Naive thymus-derived CD8-positive, alpha-beta T cell (primary cell): ENCODE data around the gene PLA2G2F. TPM values are rescaled to one million over a fixed set of nuclear protein-coding genes. Genes with fewer than 3 reads are reported as not detected.

Experiments
- ATAC-seq, 2 donors: fragments of 150-1000 bp; cut with Tn5 transposase in 1 of 2; sonication (Bioruptor Pico), chemical (Tn5 transposase) in 1 of 2; 1 replicate in 1 of 2; 2 replicates in 1 of 2; pipeline ENCODE4 v1.10.0; 2021; ENCODE audit warnings: mild to moderate bottlenecking in 2 of 2, moderate library complexity in 2 of 2
- POLR2A ChIA-PET: fragments of 350-600 bp; sonication (Branson Sonifier 250); formaldehyde crosslinking; loops from one replicate; lab custom pipeline; 2021; ENCODE audit warnings: antibody characterized with exemption; lab: Charles Lee
- DNase-seq, 10 donors: peaks; one replicate each; pipeline versions ENCODE4 v3.0.0 to v3.0.0-alpha.2; 2020 to 2022
- H3K27ac Mint-ChIP-seq, 10 donors: one replicate each; pipeline ENCODE4 v1.8.0; 2020 to 2022; ENCODE audit warnings: mild to moderate bottlenecking in 10 of 10, mixed read lengths in 10 of 10, moderate library complexity in 4 of 10, inconsistent platforms in 1 of 10
- H3K27me3 Mint-ChIP-seq, 5 donors: one replicate each; pipeline ENCODE4 v1.8.0; 2021 to 2022; ENCODE audit warnings: mixed read lengths in 5 of 5
- H3K36me3 Mint-ChIP-seq, 3 donors: one replicate each; pipeline ENCODE4 v1.8.0; 2020 to 2022; ENCODE audit warnings: mixed read lengths in 3 of 3, mild to moderate bottlenecking in 2 of 3, inconsistent platforms in 1 of 3
- H3K4me1 Mint-ChIP-seq, 4 donors: one replicate each; pipeline ENCODE4 v1.8.0; 2021 to 2022; ENCODE audit warnings: mixed read lengths in 4 of 4
- H3K4me3 Mint-ChIP-seq, 10 donors: one replicate each; pipeline ENCODE4 v1.8.0; 2020 to 2022; ENCODE audit warnings: mild to moderate bottlenecking in 10 of 10, mixed read lengths in 10 of 10, moderate library complexity in 6 of 10, inconsistent platforms in 1 of 10
- H3K9me3 Mint-ChIP-seq, 9 donors: one replicate each; pipeline ENCODE4 v1.8.0; 2020 to 2022; ENCODE audit warnings: mixed read lengths in 9 of 9, mild to moderate bottlenecking in 3 of 9, inconsistent platforms in 1 of 9, moderate library complexity in 1 of 9
- polyA plus RNA-seq, 3 donors: library from polyadenylated mRNA; unstranded; fragments of 300-500 nt; fragmentation: Illumina TruSeq; gene quantifications; one replicate each; pipeline ENCODE4 v1.2.3, GENCODE V29; 2021
- total RNA-seq, 8 experiments: library from RNA in 2 of 8; stranded (reverse) in 2 of 8; gene quantifications; one replicate each; pipeline ENCODE4 v1.2.3 and lab custom pipeline; 2021 to 2026

Gene PLA2G2F
- total and polyA plus RNA-seq, 5 experiments from 2014 or later, result not detected

DNA sequence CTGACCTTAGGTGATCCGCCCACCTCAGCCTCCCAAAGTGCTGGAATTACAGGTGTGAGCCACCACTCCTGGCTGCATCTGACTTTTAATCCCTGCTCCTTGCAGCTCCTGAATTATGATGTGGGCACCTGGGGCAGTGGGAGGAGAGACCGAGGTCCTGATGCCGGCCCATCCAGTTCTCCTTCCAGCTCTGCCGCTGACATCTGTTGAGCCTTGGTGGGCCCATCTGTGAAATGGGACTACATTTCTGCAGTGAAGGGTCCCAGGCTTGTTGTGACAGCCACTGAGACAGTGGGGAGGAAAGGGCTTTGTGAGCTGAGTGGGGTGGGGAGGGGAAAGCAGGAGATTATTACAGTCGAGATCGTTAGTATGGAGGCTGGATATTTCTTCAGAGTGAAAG lies 11.8 kb downstream of the PLA2G2F start:
- Mint-ChIP-seq H3K27me3 (peaks cover 0 to 6% (median 0%) of the 10 kb centered on the region in 5 donors), H3K9me3 (no peaks in the 10 kb centered on the region), H3K4me3 (peak overlapping the region in 6 of 10 donors; percentile 10 to 48 (median 24)), H3K27ac (no peak overlapping the region), H3K36me3 (no peaks in the 10 kb centered on the region), H3K4me1 (peaks cover 4 to 19% (median 10%) of the 10 kb centered on the region in 4 donors)
- ATAC-seq, result no peak
- POLR2A ChIA-PET, result no interaction called here
- no peak for DNase-seq

DNA sequence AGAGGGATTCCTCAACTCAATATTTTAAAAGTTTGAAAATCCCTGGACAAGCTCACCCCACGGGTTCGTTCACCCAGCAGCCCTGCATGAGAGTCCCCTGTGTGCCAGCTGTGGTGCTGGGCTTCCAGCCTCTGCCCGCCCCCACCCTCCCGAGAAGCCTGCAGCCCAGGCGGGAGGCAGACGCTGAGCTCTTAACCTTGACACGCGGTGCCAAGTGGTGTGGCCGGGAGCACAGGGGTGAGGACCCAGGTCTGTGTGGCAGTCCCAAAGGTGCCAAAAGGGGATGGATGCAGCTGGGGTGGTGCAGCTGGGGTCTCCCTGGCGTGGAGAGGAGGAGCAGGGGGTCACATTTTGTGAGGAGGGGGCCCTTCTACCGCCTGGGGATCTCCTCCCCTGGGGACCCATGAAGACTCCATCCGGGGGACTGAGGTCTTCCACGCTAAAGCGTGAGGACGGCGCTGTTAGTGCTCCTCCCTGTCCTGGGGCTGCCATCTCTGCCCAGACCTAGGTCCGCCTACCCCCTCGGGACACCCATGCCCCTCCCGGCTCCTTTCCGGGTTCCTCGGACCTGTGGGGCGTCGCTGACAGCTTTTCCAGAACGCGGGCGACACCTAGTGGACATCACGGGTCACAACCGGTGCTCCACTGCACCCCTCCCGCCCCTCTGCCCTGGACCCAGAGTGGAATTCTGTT lies 12.9 kb downstream of the PLA2G2F start:
- POLR2A ChIA-PET, result interaction anchor here (0.6 kb wide), 1 partner anchor 73 kb away, joined by 5 read pairs; no protein-coding TSS in a partner anchor
- peaks cover 0 to 6% (median 0%) of the 10 kb centered on the region in 5 donors for H3K27me3 Mint-ChIP-seq
- peak overlapping the region; percentile 72 to 88 (median 82) for H3K4me3 Mint-ChIP-seq

DNA sequence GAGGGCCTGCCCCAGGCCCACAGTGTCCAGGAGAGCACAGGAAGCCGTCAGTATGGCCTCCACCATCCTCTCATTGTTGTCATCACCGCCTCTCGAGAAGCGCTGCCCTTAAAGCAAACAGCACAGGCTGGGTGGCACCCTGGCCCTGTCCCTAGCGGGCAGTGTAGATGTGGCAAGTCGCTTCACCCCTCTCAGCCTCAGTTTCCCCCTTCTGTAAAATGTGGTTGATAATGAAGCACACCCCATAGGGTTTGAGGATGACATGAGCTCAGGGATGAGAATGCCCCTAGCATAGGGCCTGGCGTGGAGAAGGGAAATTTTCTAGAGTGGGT lies 13.4 kb downstream of the PLA2G2F start:
- Mint-ChIP-seq H3K27ac (peak overlapping the region in 3 of 10 donors; percentile 50 to 64 (median 53)), H3K4me3 (peak overlapping the region in 6 of 10 donors; percentile 72 to 88 (median 84)), H3K9me3 (peaks cover 0 to 6% (median 0%) of the 10 kb centered on the region in 9 donors), H3K4me1 (peaks cover 4 to 19% (median 10%) of the 10 kb centered on the region in 4 donors), H3K36me3 (no peaks in the 10 kb centered on the region), H3K27me3 (peaks cover 0 to 6% (median 0%) of the 10 kb centered on the region in 5 donors)
- ATAC-seq, result peak; percentile 5 to 24
- no peak for DNase-seq
- POLR2A ChIA-PET, result no interaction called here

More for the DNA sequence above, 12.9 kb downstream of the PLA2G2F start:
- Mint-ChIP-seq H3K36me3 (no peaks in the 10 kb centered on the region), H3K27ac (peak overlapping the region in 4 of 10 donors; percentile 3 to 81 (median 57)), H3K9me3 (peaks cover 0 to under 1% (median 0%) of the 10 kb centered on the region in 9 donors), H3K4me1 (peaks cover 4 to 19% (median 10%) of the 10 kb centered on the region in 4 donors)
- ATAC-seq (peak; percentile 92 to 98), DNase-seq (peak; percentile 60 to 85 (median 72))

DNA sequence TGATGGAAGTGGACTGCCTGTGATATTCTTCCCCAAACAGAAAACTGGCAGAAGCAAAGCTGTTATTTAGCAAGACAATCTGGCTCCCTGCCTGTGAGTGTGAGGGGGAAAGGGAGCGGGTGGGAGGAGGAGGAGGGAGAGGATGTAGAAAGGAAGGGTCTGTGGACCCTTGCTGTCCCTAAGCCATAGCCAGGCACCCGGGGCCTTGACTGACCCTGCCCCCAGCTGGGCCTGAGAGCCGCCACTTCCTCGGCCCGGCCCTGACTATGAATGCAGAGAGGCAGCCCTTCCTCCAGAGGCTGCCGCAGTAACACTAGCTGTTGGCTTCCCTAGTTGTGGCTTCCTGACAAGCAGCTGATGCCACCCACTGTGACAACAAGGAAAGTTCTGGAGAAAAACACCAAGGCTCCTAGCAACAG lies 13.9 kb downstream of the PLA2G2F start:
- H3K4me1 Mint-ChIP-seq, result peaks cover 4 to 19% (median 10%) of the 10 kb centered on the region in 4 donors
- DNase-seq, result no peak
- H3K27ac Mint-ChIP-seq, result no peak overlapping the region
- POLR2A ChIA-PET, result no interaction called here
- ATAC-seq, result no peak
- H3K9me3 Mint-ChIP-seq, result peaks cover 0 to 10% (median 0%) of the 10 kb centered on the region in 9 donors
- no peak overlapping the region for H3K4me3 Mint-ChIP-seq
- peaks cover 0 to 6% (median 0%) of the 10 kb centered on the region in 5 donors for H3K27me3 Mint-ChIP-seq
- H3K36me3 Mint-ChIP-seq, result no peaks in the 10 kb centered on the region

DNA sequence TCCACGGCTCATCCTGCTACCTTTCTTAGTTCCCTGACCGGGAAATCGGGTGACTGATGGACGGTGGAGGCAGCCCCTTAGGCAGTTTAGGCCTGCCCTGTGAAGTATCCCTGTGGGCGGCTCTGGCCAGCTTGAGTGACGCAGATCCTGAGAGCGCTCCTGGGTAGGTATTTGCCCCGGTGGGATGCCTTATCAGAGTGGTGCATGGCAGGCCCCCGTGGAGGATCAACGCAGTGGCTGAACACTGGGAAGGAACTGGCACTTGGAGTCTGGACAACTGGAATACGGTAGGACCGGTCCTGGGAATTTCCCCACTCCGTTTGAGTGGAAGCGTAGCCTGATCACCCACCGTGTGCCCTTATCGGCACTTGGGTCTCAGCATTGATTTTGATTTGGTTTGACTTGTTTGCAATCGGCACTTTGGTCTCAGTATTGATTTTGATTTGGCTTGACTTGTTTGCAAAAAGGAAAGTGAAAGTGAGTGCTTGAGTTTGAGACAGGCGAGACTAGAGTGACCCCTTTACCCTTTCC lies 15.2 kb downstream of the PLA2G2F start:
- H3K27me3 Mint-ChIP-seq, result peaks cover 0 to 6% (median 0%) of the 10 kb centered on the region in 5 donors
- POLR2A ChIA-PET, result no interaction called here
- H3K4me3 Mint-ChIP-seq, result peak overlapping the region in 3 of 10 donors; percentile 11 to 50 (median 33)
- H3K27ac Mint-ChIP-seq, result peak overlapping the region in 2 of 10 donors; percentile 39 to 49
- ATAC-seq (no peak), DNase-seq (no peak)
- H3K36me3 Mint-ChIP-seq, result peaks cover 0 to 7% (median 4%) of the 10 kb centered on the region in 3 donors
- H3K4me1 Mint-ChIP-seq, result peaks cover 4 to 19% (median 10%) of the 10 kb centered on the region in 4 donors
- H3K9me3 Mint-ChIP-seq, result peaks cover 0 to 24% (median 2%) of the 10 kb centered on the region in 9 donors

DNA sequence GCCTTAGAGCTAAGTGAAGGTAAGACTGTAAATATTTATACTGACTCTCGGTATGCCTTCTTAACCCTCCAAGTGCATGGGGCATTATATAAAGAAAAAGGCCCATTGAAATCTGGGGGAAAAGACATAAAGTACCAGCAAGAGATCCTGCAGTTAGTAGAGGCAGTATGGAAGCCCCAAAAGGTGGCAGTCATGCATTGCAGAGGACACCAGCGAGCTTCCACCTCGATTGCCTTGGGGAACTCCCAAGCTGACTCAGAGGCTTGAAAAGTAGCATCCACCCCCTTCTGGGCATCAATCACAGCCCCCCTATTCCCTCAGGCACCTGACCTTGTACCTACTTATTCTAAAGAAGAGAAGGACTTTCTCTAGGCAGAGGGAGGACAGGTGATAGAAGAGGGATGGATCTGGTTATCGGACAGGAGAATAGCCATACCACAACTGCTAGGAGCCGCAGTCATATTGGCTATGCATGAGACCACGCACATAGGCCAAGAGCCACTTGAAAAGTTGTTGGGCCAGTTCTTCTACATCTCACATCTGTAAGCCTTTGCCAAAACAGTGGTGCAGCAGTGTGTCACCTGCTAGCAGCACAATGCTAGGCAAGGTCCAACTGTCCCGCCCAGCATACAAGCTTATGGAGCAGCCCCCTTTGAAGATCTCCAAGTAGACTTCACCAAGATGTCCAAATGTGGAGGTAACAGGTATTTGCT lies 19.4 kb downstream of the PLA2G2F start:
- peaks cover 6 to 65% (median 22%) of the 10 kb centered on the region in 9 donors for H3K9me3 Mint-ChIP-seq
- H3K4me1 Mint-ChIP-seq, result peaks cover 2 to 9% (median 6%) of the 10 kb centered on the region in 4 donors
- no peaks in the 10 kb centered on the region for H3K27me3 Mint-ChIP-seq
- POLR2A ChIA-PET, result no interaction called here
- H3K27ac Mint-ChIP-seq, result peak overlapping the region in 1 of 10 donors; percentile 38
- DNase-seq, result no peak
- no peak for ATAC-seq
- H3K4me3 Mint-ChIP-seq, result no peak overlapping the region
- H3K36me3 Mint-ChIP-seq, result peaks cover 0 to 26% (median 13%) of the 10 kb centered on the region in 3 donors

DNA sequence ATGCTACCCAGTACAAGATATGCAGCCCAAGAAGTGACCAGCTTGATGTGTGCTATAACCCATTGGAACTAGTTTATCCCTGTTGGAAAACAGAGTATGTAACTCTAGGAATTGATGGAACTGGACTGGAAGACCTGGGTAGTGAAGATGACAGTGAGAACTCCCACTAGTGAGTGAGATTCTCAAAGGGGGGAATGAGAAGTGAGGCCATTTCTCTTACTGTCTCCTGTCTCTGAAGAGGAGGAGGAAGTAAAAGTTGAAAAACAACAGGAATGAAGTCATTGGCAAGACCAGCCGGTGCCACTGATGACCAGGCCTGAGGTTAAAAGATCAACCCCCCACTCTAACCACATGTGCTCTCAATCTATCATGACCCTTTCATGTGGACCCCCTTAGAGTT lies 20.9 kb downstream of the PLA2G2F start:
- peaks cover 0 to under 1% (median 0%) of the 10 kb centered on the region in 4 donors for H3K4me1 Mint-ChIP-seq
- no peak for ATAC-seq
- H3K36me3 Mint-ChIP-seq, result peaks cover 0 to 34% (median 14%) of the 10 kb centered on the region in 3 donors
- no peak overlapping the region for H3K27ac Mint-ChIP-seq
- POLR2A ChIA-PET, result no interaction called here
- no peak overlapping the region for H3K4me3 Mint-ChIP-seq
- peaks cover 7 to 80% (median 38%) of the 10 kb centered on the region in 9 donors for H3K9me3 Mint-ChIP-seq
- DNase-seq, result no peak
- peaks cover 0 to 9% (median 3%) of the 10 kb centered on the region in 5 donors for H3K27me3 Mint-ChIP-seq

DNA sequence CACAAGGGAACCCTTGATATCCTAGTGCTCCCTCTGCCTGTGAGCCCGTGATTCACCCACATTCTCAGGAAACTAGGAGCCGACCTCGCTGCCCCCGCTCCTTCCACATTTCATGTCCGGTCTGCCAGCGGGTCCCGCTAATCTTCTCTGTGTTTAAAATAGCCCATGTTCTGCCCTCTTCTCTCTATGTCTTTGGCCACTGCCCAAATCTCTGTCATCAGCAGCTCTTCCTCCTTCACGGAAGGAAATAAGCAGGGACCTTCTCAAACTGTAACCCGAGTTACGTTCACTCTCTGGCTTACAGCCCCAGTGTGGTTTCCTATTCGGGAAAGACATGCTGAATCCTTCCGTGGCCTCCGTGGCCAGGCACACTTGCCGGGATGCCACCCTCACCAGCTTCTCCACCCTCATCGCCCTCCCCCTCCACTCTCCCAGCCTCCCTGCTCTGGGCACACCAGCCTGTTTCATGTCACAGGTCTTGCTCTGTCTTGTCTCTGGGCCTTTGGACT lies 25.6 kb downstream of the PLA2G2F start:
- Mint-ChIP-seq H3K4me1 (peaks cover 0 to 2% (median 0%) of the 10 kb centered on the region in 4 donors), H3K9me3 (peaks cover 7 to 64% (median 44%) of the 10 kb centered on the region in 9 donors), H3K27me3 (peaks cover 0 to 18% (median 6%) of the 10 kb centered on the region in 5 donors), H3K27ac (peak overlapping the region in 1 of 10 donors; percentile 54), H3K4me3 (no peak overlapping the region), H3K36me3 (peaks cover 2 to 32% (median 13%) of the 10 kb centered on the region in 3 donors)
- no peak for ATAC-seq
- POLR2A ChIA-PET, result no interaction called here
- DNase-seq, result no peak

DNA sequence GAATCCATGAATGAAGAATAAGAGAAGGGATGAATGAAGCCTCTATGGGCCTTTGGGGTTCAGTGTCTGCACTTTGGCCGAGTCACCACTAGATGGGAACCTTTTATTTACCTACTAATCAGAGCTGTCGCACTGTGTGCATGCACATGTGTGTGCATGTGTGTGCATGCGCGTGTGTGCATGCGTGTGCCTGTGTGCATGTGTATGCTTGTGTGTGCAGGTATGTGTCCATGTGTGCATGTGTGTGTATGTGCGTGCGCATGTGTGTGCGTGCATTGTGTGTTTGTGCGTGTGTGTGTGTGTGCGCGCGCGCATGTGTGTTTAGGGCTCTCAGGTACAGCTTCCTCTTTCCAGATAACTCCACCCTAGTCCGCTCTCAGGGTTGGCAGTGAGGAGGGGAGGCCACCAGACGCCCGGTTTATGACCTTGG lies 26.4 kb downstream of the PLA2G2F start:
- Mint-ChIP-seq H3K4me1 (peaks cover 0 to 2% (median under 1%) of the 10 kb centered on the region in 4 donors), H3K9me3 (peaks cover 7 to 56% (median 44%) of the 10 kb centered on the region in 9 donors), H3K36me3 (peaks cover 2 to 32% (median 11%) of the 10 kb centered on the region in 3 donors), H3K4me3 (no peak overlapping the region), H3K27me3 (peaks cover 0 to 18% (median 6%) of the 10 kb centered on the region in 5 donors), H3K27ac (no peak overlapping the region)
- DNase-seq (no peak), ATAC-seq (no peak)
- POLR2A ChIA-PET, result no interaction called here

DNA sequence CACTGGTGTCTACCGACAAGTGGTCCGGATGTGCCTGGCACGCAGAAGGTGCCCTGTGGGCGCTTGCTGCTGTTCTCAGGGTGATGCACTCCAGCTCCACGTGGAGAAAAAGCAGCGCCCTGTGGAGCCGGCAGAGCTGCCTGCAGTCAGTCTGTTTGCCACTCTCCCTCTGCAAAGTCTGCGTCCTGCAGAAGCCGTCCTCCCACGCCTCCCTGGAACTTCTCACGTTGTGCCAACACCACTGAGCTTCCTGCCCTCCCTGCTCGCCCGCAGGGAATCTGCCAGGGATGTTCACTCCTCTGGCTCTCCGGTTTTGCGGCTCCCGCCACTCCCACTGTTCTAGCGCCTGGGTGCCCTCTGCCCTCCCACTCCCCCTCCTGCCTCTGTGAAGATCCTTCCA lies 26.9 kb downstream of the PLA2G2F start:
- no peak for DNase-seq
- Mint-ChIP-seq H3K27me3 (peaks cover 0 to 18% (median 6%) of the 10 kb centered on the region in 5 donors), H3K4me1 (peaks cover 0 to 2% (median 1%) of the 10 kb centered on the region in 4 donors), H3K36me3 (peaks cover 2 to 30% (median 10%) of the 10 kb centered on the region in 3 donors), H3K9me3 (peaks cover 7 to 51% (median 44%) of the 10 kb centered on the region in 9 donors), H3K4me3 (peak overlapping the region in 1 of 10 donors; percentile 38), H3K27ac (no peak overlapping the region)
- ATAC-seq, result no peak
- POLR2A ChIA-PET, result no interaction called here

DNA sequence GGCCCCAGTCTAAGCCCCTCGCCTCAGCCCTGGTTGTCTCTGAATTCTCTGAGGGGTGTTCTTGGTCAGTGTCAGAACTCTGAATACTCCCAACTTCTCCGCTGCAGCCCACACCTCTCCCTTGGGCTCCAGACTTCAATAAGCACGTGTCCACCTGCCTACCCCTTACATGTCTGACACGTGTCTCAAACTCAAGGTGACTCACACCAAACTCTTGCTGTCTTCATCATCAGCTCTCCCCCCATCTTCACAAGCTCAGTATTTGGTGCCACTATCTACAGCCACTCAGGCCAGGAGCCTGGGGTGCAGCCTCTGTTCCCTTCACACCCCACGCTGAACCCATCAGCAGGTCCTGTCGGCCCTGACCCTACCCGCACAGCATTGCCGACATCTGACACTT lies 28.0 kb downstream of the PLA2G2F start:
- Mint-ChIP-seq H3K27ac (peak overlapping the region in 1 of 10 donors; percentile 73), H3K4me1 (peaks cover 5 to 8% (median 5%) of the 10 kb centered on the region in 4 donors), H3K9me3 (peaks cover 6 to 41% (median 34%) of the 10 kb centered on the region in 9 donors), H3K4me3 (no peak overlapping the region), H3K27me3 (peaks cover 0 to 18% (median 6%) of the 10 kb centered on the region in 5 donors), H3K36me3 (peaks cover 2 to 26% (median 7%) of the 10 kb centered on the region in 3 donors)
- DNase-seq (no peak), ATAC-seq (no peak)
- POLR2A ChIA-PET, result no interaction called here
